GM21390 (cell line): Measurements from ENCODE around the gene NPTX1.
A peak's percentile ranks its signal among the peaks of the same experiment; 100 is the strongest.

Experiments
- ATAC-seq: cut with Tn5 transposase; IDR thresholded peaks from one replicate; pipeline ENCODE4 v1.9.1; 2021; ENCODE audit not compliant: unreplicated experiment

The NPTX1 gene

GRCh38 chr17:80428363-80428762 lies 48.0 kb downstream of the NPTX1 start:
- no peak for ATAC-seq

GRCh38 chr17:80427366-80428282 lies 48.8 kb downstream of the NPTX1 start:
- ATAC-seq = no peak

GRCh38 chr17:80426671-80427326 lies 49.6 kb downstream of the NPTX1 start:
- ATAC-seq = peak; percentile 57

GRCh38 chr17:80425835-80426426 lies 50.5 kb downstream of the NPTX1 start:
- ATAC-seq = no peak

GRCh38 chr17:80424878-80425765 lies 51.3 kb downstream of the NPTX1 start:
- no peak for ATAC-seq

- ATAC-seq = no peak
Measured at GRCh38 chr17:80424261-80424660, 52.1 kb downstream of the NPTX1 start.

GRCh38 chr17:80423536-80424225 lies 52.7 kb downstream of the NPTX1 start:
- no peak for ATAC-seq

- ATAC-seq = no peak
Measured at GRCh38 chr17:80422981-80423380, 53.4 kb downstream of the NPTX1 start.

- no peak for ATAC-seq
Measured at GRCh38 chr17:80422276-80422675, 54.1 kb downstream of the NPTX1 start.

- no peak for ATAC-seq
Measured at GRCh38 chr17:80421381-80422090, 54.9 kb downstream of the NPTX1 start.

GRCh38 chr17:80419255-80419654 lies 57.2 kb downstream of the NPTX1 start:
- ATAC-seq = no peak

GRCh38 chr17:80418589-80418988 lies 57.8 kb downstream of the NPTX1 start:
- no peak for ATAC-seq
